SK-N-SH treated with all-trans-retinoic acid at 6 μM for 48 hours (cell line): Measurements from ENCODE around the gene MYBPC3.

Experiments
- ATAC-seq: fragments of 200-7000 bp; cut with Tn5 transposase; 3 replicates; pipeline ENCODE4 v1.9.1; 2020; ENCODE audit warnings: mild to moderate bottlenecking, moderate library complexity
- ARNTL ChIP-seq: fragments of 450-650 bp; formaldehyde crosslinking; IDR thresholded peaks from 2 replicates; pipeline ENCODE4 v1.5.0; 2020; ENCODE audit warnings: low read depth, mild to moderate bottlenecking, moderate library complexity, borderline replicate concordance
- BACH2 ChIP-seq: fragments of 250-450 bp; sonication (Bioruptor Pico); IDR thresholded peaks from 2 replicates; pipeline ENCODE4 v1.9.0; 2021; ENCODE audit warnings: mild to moderate bottlenecking, borderline replicate concordance
- CREB5 ChIP-seq: fragments of 250-450 bp; sonication (Bioruptor Pico); IDR thresholded peaks from 2 replicates; pipeline ENCODE4 v1.5.1; 2020; ENCODE audit warnings: low read depth, mild to moderate bottlenecking, moderate library complexity
- CSDC2 ChIP-seq: fragments of 250-450 bp; sonication (Bioruptor Pico); IDR thresholded peaks from 2 replicates; pipeline ENCODE4 v1.5.0; 2020; ENCODE audit warnings: mild to moderate bottlenecking, moderate library complexity
- ESRRG ChIP-seq: fragments of 250-450 bp; sonication (Bioruptor Pico); IDR thresholded peaks from 2 replicates; pipeline ENCODE4 v1.6.1; 2021; ENCODE audit warnings: mild to moderate bottlenecking
- GLIS3 ChIP-seq: fragments of 250-450 bp; sonication (Bioruptor Pico); IDR thresholded peaks from 2 replicates; pipeline ENCODE4 v1.5.0; 2020; ENCODE audit warnings: mild to moderate bottlenecking, moderate library complexity
- ISL1 ChIP-seq: fragments of 250-450 bp; sonication (Bioruptor Pico); IDR thresholded peaks from 2 replicates; pipeline ENCODE4 v2.1.2; 2022; ENCODE audit warnings: mild to moderate bottlenecking, moderate library complexity
- OSR1 ChIP-seq: fragments of 250-450 bp; sonication (Bioruptor Pico); IDR thresholded peaks from 2 replicates; pipeline ENCODE4 v1.8.0; 2022; ENCODE audit warnings: moderate library complexity, mild to moderate bottlenecking, inconsistent platforms
- PPARA ChIP-seq: fragments of 250-450 bp; sonication (Bioruptor Pico); IDR thresholded peaks from 2 replicates; pipeline ENCODE4 v1.5.0; 2020; ENCODE audit warnings: mild to moderate bottlenecking, borderline replicate concordance
- RARB ChIP-seq: fragments of 250-450 bp; sonication (Bioruptor Pico); IDR thresholded peaks from 2 replicates; pipeline ENCODE4 v1.8.0; 2021; ENCODE audit warnings: mild to moderate bottlenecking, moderate library complexity
- SNAI2 ChIP-seq: fragments of 250-450 bp; sonication (Bioruptor Pico); IDR thresholded peaks from 2 replicates; pipeline ENCODE4 v1.5.0; 2020; ENCODE audit warnings: mild to moderate bottlenecking, moderate library complexity
- TCF4 ChIP-seq: fragments of 250-450 bp; sonication (Bioruptor Pico); IDR thresholded peaks from 2 replicates; pipeline ENCODE4 v1.8.0; 2021; ENCODE audit warnings: mild to moderate bottlenecking, moderate library complexity, borderline replicate concordance
- TOX ChIP-seq: fragments of 250-450 bp; sonication (Bioruptor Pico); IDR thresholded peaks from 2 replicates; pipeline ENCODE4 v1.8.0; 2021; ENCODE audit warnings: mild to moderate bottlenecking, moderate library complexity, borderline replicate concordance
- TSHZ2 ChIP-seq: fragments of 250-450 bp; sonication (Bioruptor Pico); IDR thresholded peaks from 2 replicates; pipeline ENCODE4 v1.5.0; 2020; ENCODE audit warnings: mild to moderate bottlenecking, moderate library complexity
- ZC3H10 ChIP-seq: fragments of 250-450 bp; sonication (Bioruptor Pico); IDR thresholded peaks from 2 replicates; pipeline ENCODE4 v1.5.1; 2021; ENCODE audit warnings: mild to moderate bottlenecking, moderate library complexity
- ZFP3 ChIP-seq: fragments of 250-450 bp; sonication (Bioruptor Pico); IDR thresholded peaks from 2 replicates; pipeline ENCODE4 v1.5.0; 2020; ENCODE audit warnings: mild to moderate bottlenecking, moderate library complexity
- ZFP30 ChIP-seq: fragments of 450-650 bp; formaldehyde crosslinking; IDR thresholded peaks from 2 replicates; pipeline ENCODE4 v1.5.0; 2022; ENCODE audit warnings: mild to moderate bottlenecking, moderate library complexity
- ZNF70 ChIP-seq: fragments of 450-650 bp; formaldehyde crosslinking; IDR thresholded peaks from 2 replicates; pipeline ENCODE4 v1.5.0; 2020; ENCODE audit warnings: mild to moderate bottlenecking, moderate library complexity
- ZNF8 ChIP-seq: fragments of 450-650 bp; formaldehyde crosslinking; IDR thresholded peaks from 2 replicates; pipeline ENCODE4 v1.5.0; 2020; ENCODE audit warnings: mild to moderate bottlenecking, moderate library complexity
- TF ChIP-seq, protein P1 (sequence below): fragments of 250-450 bp; sonication (Bioruptor Pico); IDR thresholded peaks from 2 replicates; pipeline ENCODE4 v1.8.0; 2020; ENCODE audit warnings: mild to moderate bottlenecking, moderate library complexity, borderline replicate concordance
- TF ChIP-seq, protein P2 (sequence below): fragments of 250-450 bp; sonication (Bioruptor Pico); IDR thresholded peaks from 2 replicates; pipeline ENCODE4 v1.8.0; 2021; ENCODE audit warnings: low read depth, mild to moderate bottlenecking, moderate library complexity, borderline replicate concordance

MYBPC3 gene

GRCh38 chr11:47348131-47348802 is 4.2 kb downstream of the MYBPC3 start:
- TF ChIP-seq ESRRG (CRISPR knock-in tag): no peak
- no peak for TF ChIP-seq ZNF8 (CRISPR knock-in tag)
- no peak for ATAC-seq

- no peak for ATAC-seq
- TF ChIP-seq CREB5 (CRISPR knock-in tag): no peak
- no peak for TF ChIP-seq ARNTL (CRISPR knock-in tag)
These were observed 5.4 kb downstream of the MYBPC3 start for GRCh38 chr11:47347137-47347536.

DNA sequence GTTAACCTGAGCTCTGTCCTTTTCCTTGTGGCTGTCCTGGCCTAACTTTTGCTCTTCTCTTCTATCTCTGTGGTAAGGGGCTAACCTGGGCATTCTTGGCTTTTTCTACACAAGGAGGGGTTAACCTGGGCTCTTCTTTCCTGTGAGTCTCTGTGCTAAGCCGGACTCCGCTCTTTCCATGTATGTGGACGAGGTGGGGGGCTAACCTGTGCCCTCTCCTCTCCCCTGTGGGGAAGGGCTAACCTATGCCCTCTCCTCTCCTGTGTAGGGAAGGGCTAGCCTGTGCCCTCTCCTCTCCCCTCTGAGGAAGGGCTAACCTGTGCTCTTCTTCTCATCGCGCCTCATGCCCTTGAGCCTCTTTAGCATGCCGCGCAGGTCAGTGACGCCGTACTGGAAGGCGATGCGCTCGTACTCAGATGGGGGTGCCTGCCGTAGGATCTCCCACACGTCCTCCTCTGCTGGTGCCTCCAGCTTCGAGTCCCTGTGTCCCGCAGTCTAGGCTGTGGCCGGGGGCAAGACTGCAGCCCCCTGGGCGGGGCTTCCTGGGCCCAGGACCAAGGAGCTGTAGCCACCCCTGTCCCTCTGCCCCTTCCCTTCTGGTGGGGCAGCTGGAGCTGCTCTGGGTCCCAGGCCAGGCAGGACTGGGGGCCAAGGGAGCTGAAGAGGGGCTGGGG is 6.5 kb downstream of the MYBPC3 start:
- ATAC-seq: no peak
- TF ChIP-seq SNAI2 (CRISPR knock-in tag): no peak
- no peak for TF ChIP-seq ZNF70 (CRISPR knock-in tag)
- TF ChIP-seq CREB5 (CRISPR knock-in tag): no peak
- no peak for TF ChIP-seq GLIS3 (CRISPR knock-in tag)
- no peak for TF ChIP-seq CSDC2
- TF ChIP-seq ISL1 (CRISPR knock-in tag): no peak
- TF ChIP-seq ARNTL (CRISPR knock-in tag): no peak

GRCh38 chr11:47342854-47343253 is 9.6 kb downstream of the MYBPC3 start:
- no peak for ATAC-seq
- TF ChIP-seq ZNF70 (CRISPR knock-in tag) (no peak), RARB (no peak), TOX (CRISPR knock-in tag) (no peak), ZNF8 (CRISPR knock-in tag) (no peak), SNAI2 (CRISPR knock-in tag) (no peak), ESRRG (CRISPR knock-in tag) (no peak), PPARA (CRISPR knock-in tag) (no peak), CSDC2 (no peak), GLIS3 (CRISPR knock-in tag) (no peak), OSR1 (CRISPR knock-in tag) (no peak), ZC3H10 (CRISPR knock-in tag) (no peak), ZFP30 (CRISPR knock-in tag) (no peak), BACH2 (no peak)
- TF ChIP-seq, protein P1, sequence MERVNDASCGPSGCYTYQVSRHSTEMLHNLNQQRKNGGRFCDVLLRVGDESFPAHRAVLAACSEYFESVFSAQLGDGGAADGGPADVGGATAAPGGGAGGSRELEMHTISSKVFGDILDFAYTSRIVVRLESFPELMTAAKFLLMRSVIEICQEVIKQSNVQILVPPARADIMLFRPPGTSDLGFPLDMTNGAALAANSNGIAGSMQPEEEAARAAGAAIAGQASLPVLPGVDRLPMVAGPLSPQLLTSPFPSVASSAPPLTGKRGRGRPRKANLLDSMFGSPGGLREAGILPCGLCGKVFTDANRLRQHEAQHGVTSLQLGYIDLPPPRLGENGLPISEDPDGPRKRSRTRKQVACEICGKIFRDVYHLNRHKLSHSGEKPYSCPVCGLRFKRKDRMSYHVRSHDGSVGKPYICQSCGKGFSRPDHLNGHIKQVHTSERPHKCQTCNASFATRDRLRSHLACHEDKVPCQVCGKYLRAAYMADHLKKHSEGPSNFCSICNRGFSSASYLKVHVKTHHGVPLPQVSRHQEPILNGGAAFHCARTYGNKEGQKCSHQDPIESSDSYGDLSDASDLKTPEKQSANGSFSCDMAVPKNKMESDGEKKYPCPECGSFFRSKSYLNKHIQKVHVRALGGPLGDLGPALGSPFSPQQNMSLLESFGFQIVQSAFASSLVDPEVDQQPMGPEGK: no peak

DNA sequence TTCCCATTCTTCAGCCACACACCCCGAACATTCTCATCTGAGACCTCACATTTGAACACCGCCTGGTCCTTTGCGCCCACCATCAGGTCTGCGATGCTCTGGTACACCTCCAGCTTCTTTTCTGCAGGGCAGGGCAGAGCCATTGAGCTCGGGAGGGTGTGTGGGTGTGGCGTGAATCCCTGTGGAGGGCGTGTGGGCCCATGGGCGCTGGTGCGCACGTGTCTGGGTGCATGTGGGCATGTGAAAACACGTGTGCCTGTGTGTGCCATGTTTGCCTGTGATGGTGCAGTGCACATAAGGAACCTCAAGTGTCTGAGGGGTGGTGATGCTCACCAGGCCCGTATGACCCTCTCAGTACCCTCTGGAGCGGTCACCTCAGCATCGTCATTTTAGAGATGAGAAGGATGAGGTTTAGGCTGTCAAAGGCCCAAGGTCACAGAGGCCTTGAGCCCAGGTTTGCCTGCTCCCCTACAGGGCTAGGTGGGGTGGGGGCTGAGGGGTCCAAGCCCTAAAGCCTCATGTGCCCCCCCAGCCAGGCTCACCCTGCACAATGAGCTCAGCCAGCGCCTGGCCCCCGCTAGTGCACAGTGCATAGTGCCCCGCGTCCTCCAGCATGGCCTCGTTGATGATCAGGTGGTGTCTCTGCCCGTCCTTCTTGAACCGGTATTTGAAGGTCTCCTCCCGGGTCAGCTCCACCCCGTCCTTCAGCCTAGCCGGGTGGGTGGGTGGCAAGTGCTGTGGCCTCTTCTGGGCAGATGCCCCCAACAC is 10.3 kb downstream of the MYBPC3 start:
- ATAC-seq: no peak
- TF ChIP-seq ZFP3 (CRISPR knock-in tag) (no peak), PPARA (CRISPR knock-in tag) (no peak), TCF4 (no peak), ZNF8 (CRISPR knock-in tag) (no peak), TSHZ2 (CRISPR knock-in tag) (no peak), ISL1 (CRISPR knock-in tag) (no peak)
- TF ChIP-seq, protein P2, sequence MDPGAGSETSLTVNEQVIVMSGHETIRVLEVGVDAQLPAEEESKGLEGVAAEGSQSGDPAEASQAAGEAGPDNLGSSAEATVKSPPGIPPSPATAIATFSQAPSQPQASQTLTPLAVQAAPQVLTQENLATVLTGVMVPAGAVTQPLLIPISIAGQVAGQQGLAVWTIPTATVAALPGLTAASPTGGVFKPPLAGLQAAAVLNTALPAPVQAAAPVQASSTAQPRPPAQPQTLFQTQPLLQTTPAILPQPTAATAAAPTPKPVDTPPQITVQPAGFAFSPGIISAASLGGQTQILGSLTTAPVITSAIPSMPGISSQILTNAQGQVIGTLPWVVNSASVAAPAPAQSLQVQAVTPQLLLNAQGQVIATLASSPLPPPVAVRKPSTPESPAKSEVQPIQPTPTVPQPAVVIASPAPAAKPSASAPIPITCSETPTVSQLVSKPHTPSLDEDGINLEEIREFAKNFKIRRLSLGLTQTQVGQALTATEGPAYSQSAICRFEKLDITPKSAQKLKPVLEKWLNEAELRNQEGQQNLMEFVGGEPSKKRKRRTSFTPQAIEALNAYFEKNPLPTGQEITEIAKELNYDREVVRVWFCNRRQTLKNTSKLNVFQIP: no peak
- TF ChIP-seq, protein P1: no peak
